Activated naive CD4-positive, alpha-beta T cell (primary cell): Measurements from ENCODE around the gene VSIG8.
"Not testable (repeated sequence)": the region's sequence is repeated elsewhere in the genome, so short reads cannot be mapped to it uniquely, and the experiment has no call there.

Source experiments
- DNase-seq, 4 experiments: peaks; one replicate each; lab custom pipeline; 2025; lab: John Stamatoyannopoulos, UW

Gene VSIG8

GRCh38 chr1:159862557-159862956 is at the start of gene VSIG8:
VSIG8 (minus strand) TSS chr1:159862657; CDS start chr1:159862521, 136 bp downstream.
- DNase-seq: no peak

GRCh38 chr1:159911326-159912070 is 49.0 kb upstream of the VSIG8 start:
- no peak for DNase-seq

- no peak for DNase-seq
These were observed 45.8 kb upstream of the VSIG8 start for GRCh38 chr1:159908031-159908940.

- DNase-seq: no peak
These were observed 44.5 kb upstream of the VSIG8 start for GRCh38 chr1:159906960-159907359.

GRCh38 chr1:159904036-159904435 is 41.6 kb upstream of the VSIG8 start:
- not testable (repeated sequence) for DNase-seq

- DNase-seq: no peak
These were observed 40.1 kb upstream of the VSIG8 start for GRCh38 chr1:159902541-159902940.

GRCh38 chr1:159900755-159901360 is 38.4 kb upstream of the VSIG8 start:
- DNase-seq: no peak

- no peak for DNase-seq
These were observed 37.7 kb upstream of the VSIG8 start, which contains the start of gene CFAP45 for GRCh38 chr1:159900086-159900680. CFAP45 (minus strand) TSS chr1:159900165; CDS start chr1:159900098, 67 bp downstream.

- not testable (repeated sequence) for DNase-seq
These were observed 37.2 kb upstream of the VSIG8 start for GRCh38 chr1:159899634-159900033.

GRCh38 chr1:159898527-159898926 is 36.1 kb upstream of the VSIG8 start:
- DNase-seq: no peak

- DNase-seq: no peak
These were observed 35.5 kb upstream of the VSIG8 start for GRCh38 chr1:159897962-159898361.

GRCh38 chr1:159896546-159896930 is 34.1 kb upstream of the VSIG8 start:
- no peak for DNase-seq

- no peak for DNase-seq
These were observed 33.5 kb upstream of the VSIG8 start for GRCh38 chr1:159895836-159896545.

GRCh38 chr1:159895286-159895685 is 32.8 kb upstream of the VSIG8 start:
- no peak for DNase-seq

GRCh38 chr1:159892944-159893343 is 30.5 kb upstream of the VSIG8 start:
- DNase-seq: no peak

GRCh38 chr1:159891275-159892157 is 29.1 kb upstream of the VSIG8 start:
- peak; percentile 19 to 63 (median 46) for DNase-seq

GRCh38 chr1:159890390-159890789 is 27.9 kb upstream of the VSIG8 start:
- no peak for DNase-seq

GRCh38 chr1:159889821-159890252 is 27.4 kb upstream of the VSIG8 start:
- DNase-seq: no peak

GRCh38 chr1:159889202-159889601 is 26.7 kb upstream of the VSIG8 start:
- no peak for DNase-seq

- no peak for DNase-seq
These were observed 21.8 kb upstream of the VSIG8 start for GRCh38 chr1:159884296-159884695.
